IMR-90 (cell line): ENCODE measurements around the gene ATP6V1A. TPM values are rescaled to one million over a fixed set of nuclear protein-coding genes. Genes with fewer than 3 reads are reported as not detected.

Source experiments
- ATAC-seq: fragments of 200-7000 bp; cut with Tn5 transposase; 2 replicates; pipeline ENCODE4 v1.9.1; 2020; ENCODE audit warnings: low read depth, mild to moderate bottlenecking, moderate library complexity
- BruUV-seq: library from RNA; stranded (reverse); fragments of 400-500 nt; replicated peaks from 2 replicates; lab custom pipeline; 2021; lab: Mats Ljungman, UMichigan
- CTCF ChIA-PET: fragments of 300-600 bp; formaldehyde crosslinking; extraction: SDS; loops from one replicate; lab custom pipeline; 2021; ENCODE audit warnings: antibody characterized with exemption; lab: Yijun Ruan, JAX
- POLR2A ChIA-PET: fragments of 300-600 bp; sonication (Branson Sonifier 250); formaldehyde crosslinking; loops from one replicate; lab custom pipeline; 2022; ENCODE audit warnings: antibody characterized with exemption; ENCODE audit not compliant: unreplicated experiment; lab: Charles Lee
- DNase-seq: peaks from one replicate; pipeline ENCODE4 v3.0.0; 2013
- H2AFZ ChIP-seq: replicated peaks from 2 replicates; pipeline ENCODE3; 2013; ENCODE audit warnings: low read length, mild to moderate bottlenecking; ENCODE audit not compliant: poor library complexity
- H2AK5ac ChIP-seq: 2 replicates; pipeline ENCODE4 v1.6.1; 2013; ENCODE audit warnings: low read depth, low read length, inconsistent platforms
- H2AK9ac ChIP-seq: replicated peaks from 2 replicates; pipeline ENCODE3; 2013; ENCODE audit warnings: mild to moderate bottlenecking, low read depth, low read length, moderate library complexity; ENCODE audit not compliant: poor library complexity
- H2BK120ac ChIP-seq: 2 replicates; pipeline ENCODE4 v1.6.1; 2013; ENCODE audit warnings: low read depth, low read length, inconsistent platforms
- H2BK15ac ChIP-seq: 3 replicates; pipeline ENCODE4 v1.6.1; 2013; ENCODE audit warnings: low read depth, low read length, inconsistent platforms
- H2BK20ac ChIP-seq: 2 replicates; pipeline ENCODE4 v1.6.1; 2013; ENCODE audit warnings: low read depth, mild to moderate bottlenecking, inconsistent platforms, low read length, moderate library complexity
- H2BK5ac ChIP-seq: 2 replicates; pipeline ENCODE4 v1.6.1; 2013; ENCODE audit warnings: mild to moderate bottlenecking, low read depth, low read length, inconsistent platforms; ENCODE audit not compliant: poor library complexity, severe bottlenecking
- H3K14ac ChIP-seq: replicated peaks from 2 replicates; pipeline ENCODE4 v1.6.1; 2013; ENCODE audit warnings: low read depth, low read length, inconsistent platforms
- H3K18ac ChIP-seq: 2 replicates; pipeline ENCODE4 v1.6.1; 2013; ENCODE audit warnings: low read depth, low read length, control low read depth
- H3K23ac ChIP-seq: 2 replicates; pipeline ENCODE4 v1.6.1; 2013; ENCODE audit warnings: low read depth, low read length, inconsistent platforms
- H3K27ac ChIP-seq: 2 replicates; pipeline ENCODE4 v1.5.1; 2013; ENCODE audit warnings: mild to moderate bottlenecking, control low read depth, low read length; ENCODE audit not compliant: insufficient read depth
- H3K27me3 ChIP-seq: 2 replicates; pipeline ENCODE4 v1.6.1; 2013; ENCODE audit warnings: low read length; ENCODE audit not compliant: control insufficient read depth, insufficient read depth
- H3K36me3 ChIP-seq: 2 replicates; pipeline ENCODE4 v1.6.1; 2013; ENCODE audit warnings: low read length, mixed read lengths; ENCODE audit not compliant: control insufficient read depth, insufficient read depth
- H3K4ac ChIP-seq: 2 replicates; pipeline ENCODE4 v1.6.1; 2013; ENCODE audit warnings: low read depth, low read length, inconsistent platforms
- H3K4me1 ChIP-seq: 2 replicates; pipeline ENCODE4 v1.6.1; 2013; ENCODE audit warnings: low read length, mixed read lengths; ENCODE audit not compliant: control insufficient read depth, insufficient read depth
- H3K4me2 ChIP-seq: 2 replicates; pipeline ENCODE4 v1.6.1; 2013; ENCODE audit warnings: low read depth, mild to moderate bottlenecking, control low read depth, low read length, moderate library complexity
- H3K4me3 ChIP-seq: 2 replicates; pipeline ENCODE4 v1.5.1; 2013; ENCODE audit warnings: low read depth, mild to moderate bottlenecking, control low read depth, low read length, moderate library complexity; ENCODE audit not compliant: insufficient read depth
- H3K56ac ChIP-seq: 2 replicates; pipeline ENCODE4 v1.6.1; 2013; ENCODE audit warnings: low read length, inconsistent platforms; ENCODE audit not compliant: insufficient read depth; ENCODE audit errors: extremely low read depth
- H3K79me1 ChIP-seq, 2 experiments: 2 replicates each; pipeline ENCODE4 v1.6.1; 2013; ENCODE audit warnings: low read length in 2 of 2, inconsistent platforms in 1 of 2, low read depth in 1 of 2
- H3K9ac ChIP-seq: 2 replicates; pipeline ENCODE4 v1.6.1; 2013; ENCODE audit warnings: low read depth, low read length, control low read depth
- H3K9me1 ChIP-seq: 2 replicates; pipeline ENCODE4 v1.6.1; 2013; ENCODE audit warnings: low read length, inconsistent platforms; ENCODE audit not compliant: insufficient read depth
- H3K9me3 ChIP-seq: 2 replicates; pipeline ENCODE4 v1.6.1; 2013; ENCODE audit warnings: low read length; ENCODE audit not compliant: control insufficient read depth, insufficient read depth
- H4K20me1 ChIP-seq: 2 replicates; pipeline ENCODE4 v1.6.1; 2013; ENCODE audit warnings: low read length, inconsistent platforms; ENCODE audit not compliant: insufficient read depth
- H4K5ac ChIP-seq: 2 replicates; pipeline ENCODE4 v1.6.1; 2013; ENCODE audit warnings: mild to moderate bottlenecking, low read depth, low read length, control low read depth
- H4K8ac ChIP-seq, 2 experiments: 2 replicates each; pipeline ENCODE4 v1.6.1; 2013; ENCODE audit warnings: low read depth in 2 of 2, low read length in 2 of 2, control low read depth in 1 of 2, inconsistent platforms in 1 of 2
- H4K91ac ChIP-seq: 2 replicates; pipeline ENCODE4 v1.6.1; 2013; ENCODE audit warnings: low read depth, low read length, inconsistent platforms; ENCODE audit not compliant: insufficient read depth
- BHLHE40 ChIP-seq: fragments of 150-350 bp; IDR thresholded peaks from 2 replicates; pipeline ENCODE4 v1.6.1; 2016; ENCODE audit warnings: mild to moderate bottlenecking, low read depth, low read length
- CEBPB ChIP-seq: IDR thresholded peaks from 2 replicates; pipeline ENCODE4 v1.6.1; 2012; ENCODE audit warnings: low read depth, low read length, improper control_type of control experiment
- CTCF ChIP-seq: conservative IDR thresholded peaks from 2 replicates; pipeline ENCODE4 v1.5.1; 2012; ENCODE audit warnings: mild to moderate bottlenecking, low read depth, low read length, improper control_type of control experiment
- ELK1 ChIP-seq: fragments of 150-350 bp; IDR thresholded peaks from 2 replicates; pipeline ENCODE4 v1.6.1; 2016; ENCODE audit warnings: low read depth, mild to moderate bottlenecking, low read length, moderate library complexity, borderline replicate concordance
- NFE2L2 ChIP-seq: fragments of 150-350 bp; IDR thresholded peaks from 2 replicates; pipeline ENCODE4 v1.6.1; 2016; ENCODE audit warnings: low read depth, mild to moderate bottlenecking, low read length
- RAD21 ChIP-seq: IDR thresholded peaks from 2 replicates; pipeline ENCODE4 v1.6.1; 2012; ENCODE audit warnings: low read length, improper control_type of control experiment
- RFX5 ChIP-seq: IDR thresholded peaks from 2 replicates; pipeline ENCODE4 v1.8.0; 2012; ENCODE audit warnings: low read depth, mild to moderate bottlenecking, low read length, moderate library complexity
- SMC3 ChIP-seq: fragments of 150-350 bp; IDR thresholded peaks from 2 replicates; pipeline ENCODE4 v1.6.1; 2016; ENCODE audit warnings: low read depth, mild to moderate bottlenecking, antibody characterized with exemption, low read length, moderate library complexity
- WGBS, 2 experiments: methylation state at CpG; one replicate each; pipeline versions ENCODE4 v1.1.5 to v1.1.7; 2013; ENCODE audit warnings: missing lambda C conversion rate in 2 of 2; ENCODE audit not compliant: insufficient read length in 1 of 2; ENCODE audit errors: extremely low coverage in 2 of 2; 5-methylcytosine and 5-hydroxymethylcytosine counted together
- dilution Hi-C: fragments of 300-500 bp; cut with HindIII; formaldehyde crosslinking; loops from one replicate; pipeline ENCODE4 v1.14.3; 2018; ENCODE audit warnings: low sequenced_read_pairs; ENCODE audit not compliant: unreplicated experiment
- in situ Hi-C: fragments of 300-500 bp; cut with MboI; formaldehyde crosslinking; loops from 3 replicates; pipeline ENCODE4 v1.14.3; 2019; ENCODE audit warnings: low sequenced_read_pairs, inconsistent platforms, mixed read lengths
- intact Hi-C: fragments of 100-400 bp; cut with micrococcal nuclease; formaldehyde crosslinking; loops from 2 replicates; pipeline ENCODE4 v1.10.0; 2022
- polyA plus RNA-seq, 3 experiments: library from polyadenylated mRNA; depleted of rRNA; stranded (reverse); fragments of >200 nt; gene quantifications; 2 replicates each; pipeline ENCODE4 v1.2.3, GENCODE V29; 2012; ENCODE audit warnings: low replicate concordance in 1 of 3
- total RNA-seq: library from RNA; depleted of rRNA; stranded (reverse); fragments of >200 nt; gene quantifications from 2 replicates; pipeline ENCODE4 v1.2.3, GENCODE V29; 2012

ATP6V1A gene
- total and polyA plus RNA-seq, 2 of the 4 experiments (the other 2 are of a cell fraction) = 15.1 to 98.0 TPM

GRCh38 chr3:113741620-113742019, 5.2 kb upstream of the ATP6V1A start:
- H3K9me1 ChIP-seq = peaks cover 10% of the 10 kb centered on the region; the same call in 1 of the 2 replicates
- no peak overlapping the region for H3K27ac ChIP-seq
- H2BK20ac ChIP-seq = no peak overlapping the region
- H3K56ac ChIP-seq = no peak overlapping the region
- H3K14ac ChIP-seq = no peak overlapping the region
- H3K23ac ChIP-seq = no peak overlapping the region
- DNase-seq = no peak
- no peaks in the 10 kb centered on the region for H3K27me3 ChIP-seq
- H2BK5ac ChIP-seq = no peak overlapping the region
- no peak overlapping the region for H4K91ac ChIP-seq
- H2AK9ac ChIP-seq = no peak overlapping the region
- no peaks in the 10 kb centered on the region for H3K36me3 ChIP-seq
- no peak overlapping the region for H4K5ac ChIP-seq
- H3K4me2 ChIP-seq = no peak overlapping the region
- ATAC-seq = no peak
- no peak overlapping the region for H3K4ac ChIP-seq
- peaks cover 8% of the 10 kb centered on the region for H3K4me1 ChIP-seq
- H3K79me1 ChIP-seq = peaks cover 3 to 50% of the 10 kb centered on the region in 2 experiments; a peak in 3 of 4 replicates
- in situ Hi-C loops = no loop called here
- no peak overlapping the region for H3K9ac ChIP-seq
- CTCF ChIA-PET = interaction anchor here (1.9 kb wide), 1 partner anchor 54 kb away, joined by 4 read pairs; no protein-coding TSS in a partner anchor
- H2BK120ac ChIP-seq = no peak overlapping the region
- POLR2A ChIA-PET = no interaction called here
- H3K4me3 ChIP-seq = no peak overlapping the region
- intact Hi-C loops = loop anchor here (10.0 kb wide), 2 partner anchors 313 to 687 kb away; partner anchors contain the start of genes CCDC191 and QTRT2
- H2BK15ac ChIP-seq = no peak overlapping the region
- dilution Hi-C loops = no loop called here
- H2AK5ac ChIP-seq = no peak overlapping the region
- H3K18ac ChIP-seq = no peak overlapping the region
- WGBS, 2 experiments = no CpG with 5 or more reads among the region's 1 CpG
- no peaks in the 10 kb centered on the region for H3K9me3 ChIP-seq
- H4K20me1 ChIP-seq = peaks cover 63% of the 10 kb centered on the region
- TF ChIP-seq RFX5 = no peak
- no peak for TF ChIP-seq BHLHE40
- TF ChIP-seq CTCF = no peak
- TF ChIP-seq RAD21 = no peak
- no peak for TF ChIP-seq CEBPB
- no peak for TF ChIP-seq NFE2L2
- no peak for TF ChIP-seq SMC3
- no peak for TF ChIP-seq ELK1
- BruUV-seq = no TSS peak
- H2AFZ ChIP-seq = no peak overlapping the region
- H4K8ac ChIP-seq = no peak overlapping the region
